Stomach (tissue), 19 donors: ENCODE measurements around the gene PALM2AKAP2. TPM values are rescaled to one million over a fixed set of nuclear protein-coding genes. Genes with fewer than 3 reads are reported as not detected.
A peak's percentile ranks its signal among the peaks of the same experiment; 100 is the strongest.

Experiments used
- DNase-seq, 2 donors: peaks; one replicate each; pipeline versions ENCODE4 v3.0.0 to v3.0.0-alpha.2; 2013 to 2019
- H3K27ac ChIP-seq, 5 donors: fragments of 200-600 bp in 4 of 5; sonication (generic) in 4 of 5; one replicate each; pipeline ENCODE4 v1.5.1; 2013 to 2019; ENCODE audit warnings: mild to moderate bottlenecking in 1 of 5, moderate library complexity in 1 of 5
- H3K27me3 ChIP-seq, 3 donors: fragments of 200-600 bp; sonication (generic); one replicate each; pipeline ENCODE4 v1.5.1; 2017 to 2019; ENCODE audit warnings: mixed run types in 1 of 3
- H3K36me3 ChIP-seq, 4 donors: fragments of 200-600 bp; sonication (generic); 1 replicate in 3 of 4; 2 replicates in 1 of 4; pipeline ENCODE4 v1.5.1; 2016 to 2019
- H3K4me1 ChIP-seq, 4 donors: fragments of 200-600 bp; sonication (generic); one replicate each; pipeline ENCODE4 v1.5.1; 2016 to 2019
- H3K4me3 ChIP-seq, 4 donors: fragments of 200-600 bp; sonication (generic) in 3 of 4; one replicate each; pipeline ENCODE4 v1.5.1; 2016 to 2019; ENCODE audit warnings: mild to moderate bottlenecking in 1 of 4
- H3K9me3 ChIP-seq, 4 donors: fragments of 200-600 bp; sonication (generic); one replicate each; pipeline ENCODE4 v1.5.1; 2016 to 2019
- CTCF ChIP-seq, 7 experiments: fragments of 450-650 bp in 4 of 7; fragments of 200-600 bp in 3 of 7; sonication (generic) in 3 of 7; IDR thresholded peaks; one replicate each; pipeline ENCODE4 v1.5.1; 2016 to 2019; ENCODE audit warnings: antibody characterized with exemption in 7 of 7, control low read depth in 2 of 7, mild to moderate bottlenecking in 1 of 7
- EP300 ChIP-seq: sonication (generic); formaldehyde crosslinking; IDR thresholded peaks from one replicate; pipeline ENCODE4 v1.6.1; 2017; ENCODE audit warnings: antibody characterized with exemption
- POLR2A ChIP-seq, 4 donors: fragments of 450-650 bp; IDR thresholded peaks; one replicate each; pipeline ENCODE4 v1.6.1; 2016; ENCODE audit warnings: antibody characterized with exemption in 4 of 4, control low read depth in 2 of 4, mild to moderate bottlenecking in 1 of 4, moderate library complexity in 1 of 4
- POLR2AphosphoS5 ChIP-seq, 3 donors: sonication (generic); formaldehyde crosslinking; IDR thresholded peaks; one replicate each; pipeline ENCODE4 v1.6.1; 2016; ENCODE audit warnings: antibody characterized with exemption in 3 of 3
- WGBS, 5 donors: extraction: QIAGEN DNeasy Blood & Tissue Kit in 3 of 5; methylation state at CpG; one replicate each; pipeline versions ENCODE4 v1.1.5 to v1.1.7; 2013 to 2018; 5-methylcytosine and 5-hydroxymethylcytosine counted together
- intact Hi-C: fragments of 100-400 bp; cut with DNase I; formaldehyde crosslinking; loops from one replicate; pipeline ENCODE4 v1.15.1; 2023; ENCODE audit warnings: low total_unique reads
- long read RNA-seq, 10 donors: transcript quantifications; one replicate each; lab custom pipeline, GENCODE V29; 2026
- polyA plus RNA-seq, 3 donors: library from polyadenylated mRNA; stranded (reverse); fragments of 200-250 nt; gene quantifications; one replicate each; pipeline ENCODE4 v1.2.3, GENCODE V29; 2013
- total RNA-seq, 5 donors: library from RNA; depleted of rRNA; stranded (reverse); fragments of >200 nt; gene quantifications; one replicate each; pipeline versions ENCODE4 v1.1.0 to v1.2.3, GENCODE V29; 2014 to 2016
- donor health status: healthy with polysubstance abuse.
- donor health status: Bipolar disorder and iron deficiency.
- donor health status: healthy.

PALM2AKAP2 gene
- total RNA-seq (1 to 10 TPM in 3 of 5 donors, not detected in 2; 1.3 to 6.2 (median 1.7) TPM), polyA plus RNA-seq (1 to 10 TPM in 1 of 3 donors, under 1 TPM in 1, not detected in 1; 0.05 to 1.2 TPM)
- long read RNA-seq, donor 1: 0 reads
- long read RNA-seq, donor 2, full-length matches to known transcripts: 1 of 1 reads
- long read RNA-seq, donor 2, partial matches to known transcripts: 0 of 1 reads
- long read RNA-seq, donor 2, other reads (novel, unspliced or antisense): 0 of 1 reads
- long read RNA-seq, donor 3: 0 reads
- long read RNA-seq, donor 4: 0 reads
- long read RNA-seq, donor 5, partial matches to known transcripts: 0 of 1 reads
- long read RNA-seq, donor 5, other reads (novel, unspliced or antisense): 0 of 1 reads
- long read RNA-seq, donor 6, partial matches to known transcripts: 7 of 7 reads
- long read RNA-seq, donor 6, other reads (novel, unspliced or antisense): 0 of 7 reads
- long read RNA-seq, donor 7, partial matches to known transcripts: 17 of 17 reads
- long read RNA-seq, donor 7, other reads (novel, unspliced or antisense): 0 of 17 reads
- long read RNA-seq, donor 8: 0 reads
- long read RNA-seq, donor 9: 0 reads
- long read RNA-seq, donor 10: 0 reads

GRCh38 chr9:109779711-109780452 is at the start of gene PALM2AKAP2:
Gene PALM2AKAP2, plus strand, starts transcription at chr9:109780198. Its CDS starts 291 bp downstream, at chr9:109780489.
- Histone ChIP-seq H3K36me3 (no peaks in the 10 kb centered on the region), H3K9me3 (no peaks in the 10 kb centered on the region), H3K27ac (peak within 1 kb of the TSS in 4 of 5 donors; percentile 16 to 71 (median 56)), H3K4me1 (peaks cover 0 to 14% (median 10%) of the 10 kb centered on the region in 4 donors), H3K4me3 (peak within 1 kb of the TSS; percentile 46 to 49 (median 47)), H3K27me3 (peaks cover 0 to 47% (median 19%) of the 10 kb centered on the region in 3 donors)
- no peak for TF ChIP-seq POLR2A (IDR thresholded peaks at IDR 0.05)
- TF ChIP-seq CTCF (IDR thresholded peaks at IDR 0.05): no peak
- no peak for TF ChIP-seq EP300
- no peak for TF ChIP-seq POLR2AphosphoS5 (IDR thresholded peaks at IDR 0.05)
- intact Hi-C loops: no loop called here
- peak in 1 of 2 donors; percentile 88 for DNase-seq
- WGBS, 5 donors: 1 to 5% (median 3%) methylated on average over 14 to 85 of the region's 85 CpGs

GRCh38 chr9:109730228-109730627 is 49.8 kb upstream of the PALM2AKAP2 start:
- WGBS, 5 donors: 58 to 74% (median 68%) methylated on average over 3 of the region's 3 CpGs
- intact Hi-C loops: no loop called here
- Histone ChIP-seq H3K27me3 (no peaks in the 10 kb centered on the region), H3K4me1 (no peaks in the 10 kb centered on the region), H3K9me3 (no peaks in the 10 kb centered on the region), H3K27ac (no peak overlapping the region), H3K36me3 (no peaks in the 10 kb centered on the region), H3K4me3 (no peak overlapping the region)
- no peak for DNase-seq
- TF ChIP-seq CTCF (IDR thresholded peaks at IDR 0.05) (no peak), POLR2AphosphoS5 (IDR thresholded peaks at IDR 0.05) (no peak), EP300 (no peak), POLR2A (IDR thresholded peaks at IDR 0.05) (no peak)

- H3K27ac ChIP-seq: no peak overlapping the region
- WGBS, 5 donors: 52 to 71% (median 58%) methylated on average over 2 of the region's 2 CpGs
- H3K4me1 ChIP-seq: no peaks in the 10 kb centered on the region
- TF ChIP-seq EP300 (no peak), POLR2AphosphoS5 (IDR thresholded peaks at IDR 0.05) (no peak), POLR2A (IDR thresholded peaks at IDR 0.05) (no peak), CTCF (IDR thresholded peaks at IDR 0.05) (no peak)
- DNase-seq: no peak
- intact Hi-C loops: no loop called here
- H3K4me3 ChIP-seq: no peak overlapping the region
- no peaks in the 10 kb centered on the region for H3K36me3 ChIP-seq
- no peaks in the 10 kb centered on the region for H3K9me3 ChIP-seq
- H3K27me3 ChIP-seq: peaks cover 0 to 3% (median 0%) of the 10 kb centered on the region in 3 donors
These were observed 46.3 kb upstream of the PALM2AKAP2 start for GRCh38 chr9:109733690-109734089.

DNA sequence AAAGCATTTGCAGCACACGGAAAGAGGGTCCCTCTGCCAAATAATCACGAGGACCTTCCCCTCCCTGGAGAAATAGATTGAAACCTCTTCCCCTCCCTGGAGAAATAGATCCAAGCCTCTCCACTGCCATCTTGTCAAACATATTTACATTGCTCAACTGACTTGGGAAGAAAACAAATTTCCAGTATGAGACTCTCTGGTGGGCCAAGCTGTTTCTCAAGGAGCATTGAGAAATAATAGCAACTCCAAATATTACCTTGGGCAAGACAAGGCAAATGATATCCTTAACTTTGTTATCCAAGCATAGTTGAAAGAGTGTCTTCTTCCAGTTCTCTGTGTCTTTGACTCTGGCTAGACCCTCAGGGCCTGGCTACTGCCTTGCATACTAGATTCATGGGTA is 45.2 kb upstream of the PALM2AKAP2 start:
- Histone ChIP-seq H3K9me3 (no peaks in the 10 kb centered on the region), H3K4me3 (no peak overlapping the region), H3K36me3 (no peaks in the 10 kb centered on the region), H3K4me1 (no peaks in the 10 kb centered on the region), H3K27ac (no peak overlapping the region), H3K27me3 (peaks cover 0 to 3% (median 0%) of the 10 kb centered on the region in 3 donors)
- no peak for DNase-seq
- intact Hi-C loops: no loop called here
- TF ChIP-seq CTCF (IDR thresholded peaks at IDR 0.05) (no peak), POLR2AphosphoS5 (IDR thresholded peaks at IDR 0.05) (no peak), POLR2A (IDR thresholded peaks at IDR 0.05) (no peak), EP300 (no peak)
- WGBS, 5 donors: 60 to 82% (median 69%) methylated on average over 2 of the region's 2 CpGs
